Skin epidermis (tissue), 12 donors: Measurements from ENCODE around the gene PIGZ.
"Not testable (repeated sequence)": the region's sequence is repeated elsewhere in the genome, so short reads cannot be mapped to it uniquely, and the experiment has no call there.

Source experiments
- H3K27ac ChIP-seq, 21 experiments: fragments of 200-600 bp; sonication (generic) in 11 of 21; one replicate each; pipeline ENCODE4 v1.5.0; 2020; ENCODE audit warnings: mild to moderate bottlenecking in 3 of 21, inconsistent platforms in 2 of 21, moderate library complexity in 2 of 21
- H3K4me3 ChIP-seq, 7 experiments: fragments of 200-600 bp; sonication (generic) in 2 of 7; one replicate each; pipeline ENCODE4 v1.5.0; 2020; ENCODE audit warnings: inconsistent platforms in 2 of 7, mild to moderate bottlenecking in 2 of 7, moderate library complexity in 1 of 7

Gene PIGZ

DNA sequence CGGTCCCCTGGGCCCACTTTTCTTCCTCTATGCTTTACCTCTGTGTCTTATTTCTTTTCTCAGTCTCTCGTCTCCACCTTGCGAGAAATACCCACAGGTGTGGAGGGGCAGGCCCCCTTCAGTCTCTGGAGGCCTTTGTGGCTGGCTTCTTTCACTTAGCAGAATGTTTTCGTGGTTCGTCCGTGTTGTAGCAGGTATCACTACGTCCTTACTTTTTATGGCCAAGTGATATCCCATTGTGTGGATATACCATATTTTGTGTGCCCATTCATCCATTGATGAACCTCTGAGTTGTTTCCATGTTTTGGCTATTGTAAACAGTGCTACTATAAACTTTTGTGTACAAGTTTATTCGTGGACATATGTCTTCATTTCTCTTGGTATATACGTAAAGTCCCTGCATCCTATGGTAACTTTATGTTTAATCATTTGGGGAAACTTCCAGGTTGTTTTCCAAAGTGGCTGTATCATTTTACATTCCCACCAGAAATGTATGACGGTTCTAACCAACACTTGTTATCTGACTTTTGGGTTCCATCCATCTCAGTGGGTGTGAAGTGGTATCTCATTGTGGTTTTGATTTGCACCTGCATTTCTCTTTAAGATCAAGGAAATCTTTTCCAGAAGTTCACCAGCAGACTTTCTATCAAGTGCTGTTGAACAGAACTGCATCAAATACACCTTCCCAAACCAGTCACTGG is 5.6 kb downstream of the PIGZ start:
- H3K27ac ChIP-seq, result no peak overlapping the region
- H3K4me3 ChIP-seq, result no peak overlapping the region

DNA sequence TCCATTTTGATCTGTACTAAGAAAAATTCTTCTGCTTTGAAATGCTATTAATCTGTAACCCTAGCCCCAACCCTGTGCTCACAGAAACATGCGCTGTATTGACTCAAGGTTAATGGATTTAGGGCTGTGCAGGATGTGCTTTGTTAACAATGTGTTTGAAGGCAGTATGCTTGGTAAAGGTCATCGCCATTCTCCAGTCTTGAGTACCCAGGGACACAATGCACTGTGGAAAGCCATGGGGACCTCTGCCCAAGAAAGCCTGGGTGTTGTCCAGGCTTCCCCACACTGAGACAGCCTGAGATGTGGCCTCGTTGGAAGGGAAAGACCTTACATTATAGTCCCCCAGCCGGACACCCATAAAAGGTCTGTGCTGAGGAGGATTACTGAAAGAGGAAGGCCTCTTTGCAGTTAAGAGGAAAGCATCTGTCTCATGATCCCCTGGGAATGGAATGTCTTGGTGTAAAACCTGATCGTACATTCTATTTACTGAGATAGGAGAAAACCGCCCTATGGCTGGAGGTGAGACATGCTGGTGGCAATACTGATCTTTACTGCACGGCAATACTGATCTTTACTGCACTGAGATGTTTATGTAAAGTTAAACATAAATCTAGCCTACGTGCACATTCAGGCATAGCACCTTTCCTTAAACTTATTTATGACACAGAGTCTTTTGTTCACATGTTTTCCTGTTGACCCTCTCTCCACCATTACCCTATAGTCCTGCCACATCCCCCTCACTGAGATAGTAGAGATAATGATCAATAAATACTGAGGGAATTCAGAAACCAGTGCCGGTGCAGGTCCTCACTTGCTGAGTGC is 6.3 kb downstream of the PIGZ start:
- H3K4me3 ChIP-seq, result no peak overlapping the region
- H3K27ac ChIP-seq, result no peak overlapping the region

DNA sequence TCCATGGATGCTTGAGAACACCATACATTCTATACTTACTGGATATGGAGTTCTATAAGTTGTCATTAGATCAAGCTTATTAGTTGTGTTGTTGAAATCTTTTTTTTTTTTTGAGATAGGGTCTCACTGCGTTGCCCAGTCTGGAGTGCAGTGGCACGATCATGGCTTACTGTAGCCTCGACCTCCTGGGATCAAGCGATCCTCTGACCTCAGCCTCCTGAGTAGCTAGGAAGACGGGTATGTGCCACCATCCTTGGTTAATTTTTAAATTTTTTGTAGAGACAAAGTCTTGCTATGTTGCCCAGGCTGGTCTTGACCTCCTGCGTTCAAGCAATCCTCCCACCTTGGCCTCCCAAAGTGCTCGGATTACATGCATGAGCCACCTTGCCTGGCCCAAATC is 13.8 kb downstream of the PIGZ start:
- H3K4me3 ChIP-seq, result no peak overlapping the region
- H3K27ac ChIP-seq, result no peak overlapping the region

DNA sequence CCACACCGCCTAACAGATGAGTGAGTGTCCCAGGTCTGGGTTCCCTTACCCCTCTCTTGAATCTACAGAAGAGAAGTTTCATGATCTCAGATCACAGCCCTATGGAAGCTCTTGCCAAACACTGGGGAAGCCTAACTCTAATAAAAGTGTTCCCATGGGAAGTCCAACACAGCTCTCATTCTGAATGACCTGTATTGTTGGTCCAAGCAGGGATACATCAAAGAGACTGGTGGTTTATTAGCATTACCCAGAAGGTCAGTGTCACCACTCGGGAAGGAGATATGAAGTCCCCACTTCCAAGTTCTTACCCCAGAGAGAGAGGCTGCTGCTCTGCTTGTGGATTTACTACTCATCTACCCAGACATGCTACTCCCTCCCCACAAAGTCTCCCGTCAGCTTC is 17.3 kb downstream of the PIGZ start:
- Histone ChIP-seq H3K27ac (no peak overlapping the region), H3K4me3 (no peak overlapping the region)

DNA sequence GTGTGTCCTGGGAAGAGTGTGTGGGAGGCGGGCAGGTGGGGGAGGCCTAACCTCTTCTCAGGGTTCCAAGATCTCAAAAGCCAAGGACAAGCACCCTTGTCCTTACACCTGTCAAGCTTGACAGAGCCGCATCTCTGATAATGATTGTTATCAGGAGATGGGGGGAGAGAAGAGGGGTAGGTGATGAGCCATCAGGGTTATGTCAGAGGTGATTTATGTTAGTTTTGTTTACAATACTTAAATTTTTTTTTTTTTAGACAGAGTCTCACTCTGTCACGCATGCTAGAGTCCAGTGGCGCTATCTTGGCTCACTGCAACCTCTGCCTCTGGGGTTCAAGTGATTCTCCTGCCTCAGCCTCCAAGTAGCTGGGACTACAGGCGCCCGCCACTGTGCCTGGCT is 18.9 kb downstream of the PIGZ start:
- H3K27ac ChIP-seq, result no peak overlapping the region
- H3K4me3 ChIP-seq, result no peak overlapping the region

DNA sequence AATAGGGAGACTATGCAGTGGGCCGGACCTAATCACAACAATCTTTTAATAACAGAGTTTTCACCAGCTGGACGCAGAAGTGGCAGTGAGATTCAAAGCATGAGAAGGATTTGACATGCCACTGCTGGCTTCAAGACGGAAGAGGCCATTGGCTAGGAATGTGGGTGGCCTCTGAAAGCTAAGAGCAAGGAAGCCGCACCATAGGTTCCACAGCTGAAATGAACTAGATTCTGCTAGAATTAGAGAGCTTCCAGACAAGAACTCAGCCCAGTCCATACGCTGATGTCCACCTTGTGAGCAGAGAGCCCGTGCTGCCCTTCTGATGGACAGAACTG is 19.4 kb downstream of the PIGZ start:
- Histone ChIP-seq H3K27ac (no peak overlapping the region), H3K4me3 (no peak overlapping the region)

DNA sequence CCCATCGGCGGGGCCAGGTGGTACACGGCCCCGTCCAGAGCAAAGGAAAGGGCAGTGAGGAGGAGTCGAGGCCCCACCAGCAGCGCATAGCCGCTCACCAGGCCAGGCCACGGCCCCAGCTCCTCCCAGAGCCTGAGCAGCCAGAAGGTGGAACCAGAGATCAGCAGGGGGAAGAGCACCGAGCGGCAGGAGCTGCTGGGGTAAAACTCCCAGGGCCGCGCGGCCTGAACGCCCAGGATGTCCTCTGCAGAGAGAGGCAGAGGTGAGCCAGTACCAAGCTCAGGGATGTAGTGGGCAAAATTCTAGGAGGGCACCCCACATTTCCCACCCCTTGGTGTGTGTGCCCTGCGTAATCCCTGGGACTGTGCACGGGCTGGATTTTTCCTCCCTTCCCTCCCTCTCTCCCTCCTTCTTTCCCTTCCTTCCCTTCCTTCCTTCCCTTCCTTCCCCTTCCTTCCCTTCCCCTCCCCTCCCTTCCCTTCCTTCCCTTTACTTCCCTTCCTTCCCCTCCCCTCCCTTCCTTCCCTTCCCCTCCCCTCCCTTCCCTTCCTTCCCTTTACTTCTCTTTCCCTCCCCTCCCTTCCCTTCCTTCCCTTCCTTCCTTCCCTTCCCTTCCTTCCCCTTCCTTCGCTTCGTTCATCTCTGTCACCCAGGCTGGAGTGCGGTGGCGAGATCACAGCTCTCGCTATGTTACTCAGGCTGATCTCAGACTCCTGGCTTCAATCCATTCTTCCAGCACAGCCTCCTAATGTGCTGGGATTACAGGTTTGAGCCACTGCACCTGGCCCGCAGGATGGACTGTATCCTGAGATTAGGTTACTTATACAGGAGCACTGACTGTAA is 20.0 kb downstream of the PIGZ start:
- Histone ChIP-seq H3K4me3 (no peak overlapping the region), H3K27ac (no peak overlapping the region)

DNA sequence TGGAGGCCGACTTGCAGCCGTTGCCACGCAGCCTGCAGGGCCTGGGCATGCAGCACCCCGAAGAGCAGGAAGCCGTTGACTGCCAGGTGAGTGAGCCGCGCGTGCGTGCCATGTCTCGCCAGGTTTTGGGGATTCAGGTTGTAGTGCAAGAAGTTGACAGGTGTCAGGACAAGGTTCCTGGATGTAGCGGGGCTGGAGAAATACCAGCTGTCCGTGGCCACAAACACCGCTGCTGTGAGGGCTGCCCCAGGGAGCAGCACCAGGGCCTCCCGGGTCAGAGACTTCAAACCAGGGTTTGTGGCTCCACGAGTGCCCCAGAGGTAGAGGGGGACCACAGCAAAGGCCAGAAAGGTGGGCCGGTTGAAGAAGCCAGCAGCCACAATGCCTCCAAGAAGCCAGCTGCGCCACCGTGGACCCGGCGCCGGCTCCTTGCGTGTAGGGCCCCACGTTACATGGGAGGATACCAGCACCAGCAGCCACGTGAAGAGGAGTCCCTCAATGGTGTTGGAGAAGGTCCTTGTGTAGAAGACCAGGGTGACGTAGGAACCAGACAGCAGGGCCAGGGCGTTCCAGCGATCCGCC is 20.7 kb downstream of the PIGZ start:
- H3K4me3 ChIP-seq, result no peak overlapping the region
- H3K27ac ChIP-seq, result no peak overlapping the region

DNA sequence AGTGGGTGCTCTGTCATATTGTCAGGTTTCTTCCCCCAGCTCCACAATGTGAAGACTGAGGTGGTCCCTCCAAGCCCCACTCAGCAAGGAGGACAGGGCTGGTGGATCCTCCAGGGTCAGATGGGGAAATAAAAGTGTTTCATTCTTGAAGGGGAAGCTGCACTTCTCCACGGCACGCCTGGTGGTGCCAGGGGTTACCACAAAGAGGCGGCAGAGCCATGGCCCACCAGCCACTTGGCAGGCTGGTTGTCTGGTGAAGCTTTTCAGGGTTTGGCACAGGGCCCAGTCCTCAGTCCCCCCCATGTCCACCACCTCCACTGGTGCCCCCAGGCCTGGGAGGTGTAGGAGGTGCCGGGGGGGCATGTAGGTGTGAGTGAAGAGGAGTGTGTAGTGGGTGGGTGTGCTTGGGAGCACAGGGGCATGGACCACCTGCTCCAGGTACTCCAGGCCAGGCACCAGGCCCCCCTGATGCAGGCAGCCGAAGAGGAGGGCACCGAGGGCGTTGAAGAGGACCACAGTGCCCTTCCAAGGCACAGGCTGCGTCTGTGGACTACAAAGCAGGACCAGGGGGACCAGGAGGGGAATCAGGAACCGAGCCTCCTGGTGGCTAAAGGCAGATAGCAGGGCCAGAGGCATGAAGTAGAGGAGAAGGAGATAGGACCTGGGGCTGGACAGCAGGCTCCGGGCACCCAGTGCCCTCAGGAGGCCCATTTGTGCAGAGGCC is 21.3 kb downstream of the PIGZ start:
- no peak overlapping the region for H3K4me3 ChIP-seq
- no peak overlapping the region for H3K27ac ChIP-seq

DNA sequence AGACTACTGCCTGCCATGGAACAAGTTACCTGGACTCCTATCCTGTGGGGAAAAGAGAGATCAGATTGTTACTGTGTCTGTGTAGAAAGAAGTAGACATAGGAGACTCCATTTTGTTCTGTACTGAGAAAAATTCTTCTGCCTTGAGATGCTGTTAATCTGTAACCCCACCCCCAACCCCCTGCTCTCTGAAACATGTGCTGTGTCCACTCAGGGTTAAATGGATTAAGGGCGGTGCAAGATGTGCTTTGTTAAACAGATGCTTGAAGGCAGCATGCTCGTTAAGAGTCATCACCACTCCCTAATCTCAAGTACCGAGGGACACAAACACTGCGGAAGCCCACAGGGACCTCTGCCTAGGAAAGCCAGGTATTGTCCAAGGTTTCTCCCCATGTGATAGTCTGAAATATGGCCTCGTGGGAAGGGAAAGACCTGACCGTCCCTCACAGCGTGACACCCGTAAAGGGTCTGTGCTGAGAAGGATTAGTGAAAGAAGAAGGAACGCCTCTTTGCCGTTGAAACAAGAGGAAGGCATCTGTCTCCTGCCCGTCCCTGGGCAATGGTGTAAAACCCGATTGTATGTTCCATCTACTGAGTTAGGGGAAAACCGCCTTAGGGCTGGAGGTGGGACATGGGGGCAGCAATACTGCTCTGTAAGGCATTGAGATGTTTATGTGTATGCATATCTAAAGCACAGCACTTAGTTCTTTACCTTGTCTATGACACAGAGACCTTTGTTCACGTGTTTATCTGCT is 24.4 kb downstream of the PIGZ start:
- H3K27ac ChIP-seq, H3K4me3 ChIP-seq: not testable (repeated sequence)

DNA sequence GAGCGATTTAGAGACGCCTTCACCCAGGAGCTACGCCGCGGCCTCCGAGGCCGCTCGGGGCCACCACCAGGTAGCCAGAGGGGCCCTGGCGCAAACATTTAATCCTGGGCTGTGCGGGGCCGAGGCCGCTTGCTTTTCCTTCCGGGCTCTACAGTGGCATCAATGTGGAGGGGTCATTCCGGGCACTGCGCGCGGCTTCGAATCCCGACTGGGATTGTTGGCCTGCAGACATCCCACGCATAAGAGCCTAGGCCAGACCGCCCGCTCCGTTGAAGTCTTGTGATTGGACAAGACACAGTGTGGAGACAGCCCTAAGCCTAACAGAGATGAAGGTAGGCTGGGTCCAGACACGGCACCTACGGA is 25.7 kb downstream of the PIGZ start:
- peak overlapping the region; percentile 55 to 99 (median 95) for H3K27ac ChIP-seq
- peak overlapping the region; percentile 67 to 100 (median 96) for H3K4me3 ChIP-seq

DNA sequence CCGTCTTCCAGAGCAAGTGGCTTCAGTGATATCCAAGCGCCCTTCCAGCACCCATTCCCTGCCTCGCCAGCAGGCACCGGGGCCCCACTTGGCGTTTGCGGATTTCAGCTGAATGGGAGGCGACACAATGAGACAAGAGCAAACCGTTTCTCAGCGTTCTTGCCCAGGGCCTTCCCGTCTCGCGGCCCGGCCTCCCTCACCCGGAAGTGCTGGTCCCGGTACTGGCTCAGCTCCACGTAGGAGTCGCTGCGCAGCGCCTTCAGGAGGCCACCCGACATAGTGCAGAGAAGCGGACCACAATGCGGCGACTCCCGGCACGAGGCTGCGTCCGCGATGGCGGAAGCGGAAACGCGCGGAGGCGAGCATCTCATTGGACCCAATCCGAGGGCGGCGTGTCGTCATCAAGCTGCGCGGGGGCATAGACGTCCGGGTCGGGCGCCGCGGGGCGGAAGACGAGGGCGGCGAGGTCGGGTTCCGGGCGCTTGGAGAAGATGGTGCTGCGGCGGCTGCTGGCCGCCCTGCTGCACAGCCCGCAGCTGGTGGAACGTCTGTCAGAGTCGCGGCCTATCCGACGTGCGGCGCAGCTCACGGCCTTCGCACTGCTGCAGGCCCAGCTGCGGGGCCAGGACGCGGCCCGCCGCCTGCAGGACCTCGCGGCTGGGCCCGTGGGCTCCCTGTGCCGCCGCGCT is 26.3 kb downstream of the PIGZ start, which contains the start of gene NCBP2:
TSS of gene NCBP2 (minus strand) at position 303 of the 689 bp plus-strand sequence. CDS start at position 278, 25 bp downstream.
- peak within 1 kb of the TSS; percentile 83 to 99 (median 95) for H3K27ac ChIP-seq
- H3K4me3 ChIP-seq, result peak within 1 kb of the TSS; percentile 67 to 100 (median 96)

DNA sequence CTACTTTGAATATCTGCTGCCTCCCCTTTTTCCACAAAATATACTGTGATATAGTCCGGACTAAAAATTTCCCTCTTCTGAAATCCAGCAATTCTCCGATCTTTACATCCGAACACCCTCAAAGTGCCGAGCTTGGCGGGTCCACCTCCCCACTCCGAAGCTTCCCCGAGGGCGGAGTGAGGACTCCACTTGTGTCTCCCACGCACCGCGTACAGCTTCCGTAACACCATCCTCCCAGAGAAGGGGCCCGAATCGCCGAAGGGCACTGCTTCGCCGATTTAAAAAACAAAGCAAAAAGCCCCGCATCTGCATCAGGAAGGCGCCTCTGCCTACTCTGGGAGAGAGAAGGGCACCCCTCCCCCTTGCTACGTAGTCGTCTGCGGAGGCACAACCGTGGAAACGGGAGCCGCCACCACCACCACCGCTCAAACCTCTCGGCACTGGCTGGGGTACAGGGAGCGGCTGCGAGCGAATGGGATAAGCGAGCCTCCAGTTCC is 26.9 kb downstream of the PIGZ start:
- peak overlapping the region; percentile 71 to 99 (median 95) for H3K27ac ChIP-seq
- peak overlapping the region; percentile 67 to 100 (median 96) for H3K4me3 ChIP-seq

DNA sequence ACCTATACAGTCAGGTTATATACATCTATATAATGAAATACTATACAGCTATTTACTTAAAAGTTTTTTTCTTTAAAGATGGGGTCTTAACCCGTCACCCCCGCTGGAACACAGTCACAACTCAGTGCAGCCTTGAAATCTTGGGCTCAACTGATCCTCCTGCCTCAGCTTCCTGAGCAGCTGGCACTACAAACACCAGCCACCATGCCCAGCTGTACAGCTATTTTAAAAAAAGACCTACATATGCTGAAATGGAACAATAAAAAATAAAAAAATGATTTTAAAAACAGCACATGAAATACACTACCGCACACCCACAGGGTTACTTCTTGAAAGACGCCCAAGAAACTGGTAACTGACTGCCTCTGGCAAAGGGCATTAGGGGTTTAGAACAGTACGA is 30.1 kb downstream of the PIGZ start:
- Histone ChIP-seq H3K4me3 (no peak overlapping the region), H3K27ac (no peak overlapping the region)

DNA sequence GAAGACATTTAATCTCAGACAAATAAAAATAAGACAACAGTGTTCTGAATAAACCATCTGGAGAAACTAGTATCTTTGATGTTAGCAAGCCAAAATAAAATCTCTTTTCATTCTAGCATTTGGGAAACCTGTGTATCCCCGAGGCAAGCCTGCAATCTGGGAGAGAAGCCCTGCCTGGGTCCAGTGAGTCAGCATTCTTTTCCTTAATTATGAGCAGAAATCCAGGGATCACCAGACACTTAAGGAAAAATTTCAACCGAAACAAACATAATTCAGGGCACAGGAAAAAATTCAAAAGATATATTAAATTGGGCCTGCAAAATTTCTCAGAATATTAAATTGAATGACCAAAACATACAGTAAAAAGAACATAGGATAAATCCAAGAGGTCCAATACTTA is 30.5 kb downstream of the PIGZ start:
- Histone ChIP-seq H3K27ac (no peak overlapping the region), H3K4me3 (no peak overlapping the region)

DNA sequence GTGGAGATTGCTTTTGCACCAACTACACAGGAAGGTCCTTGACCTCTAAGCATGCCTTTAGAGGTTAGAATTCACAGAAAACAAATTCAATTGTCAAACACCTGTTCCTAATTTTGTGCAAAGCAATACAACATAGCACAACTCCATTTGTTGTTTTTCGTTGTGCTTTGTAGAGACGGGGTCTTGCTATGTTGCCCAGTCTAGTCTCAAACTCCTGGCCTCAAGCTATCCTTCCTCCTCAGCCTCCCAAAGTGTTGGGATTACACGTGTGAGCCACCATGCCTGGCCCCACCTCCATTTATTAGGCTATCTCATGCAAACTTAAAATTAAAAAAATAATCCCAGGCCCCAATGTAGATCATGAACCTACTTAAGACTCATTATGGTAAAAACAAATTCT is 32.3 kb downstream of the PIGZ start:
- H3K4me3 ChIP-seq, result no peak overlapping the region
- H3K27ac ChIP-seq, result no peak overlapping the region

DNA sequence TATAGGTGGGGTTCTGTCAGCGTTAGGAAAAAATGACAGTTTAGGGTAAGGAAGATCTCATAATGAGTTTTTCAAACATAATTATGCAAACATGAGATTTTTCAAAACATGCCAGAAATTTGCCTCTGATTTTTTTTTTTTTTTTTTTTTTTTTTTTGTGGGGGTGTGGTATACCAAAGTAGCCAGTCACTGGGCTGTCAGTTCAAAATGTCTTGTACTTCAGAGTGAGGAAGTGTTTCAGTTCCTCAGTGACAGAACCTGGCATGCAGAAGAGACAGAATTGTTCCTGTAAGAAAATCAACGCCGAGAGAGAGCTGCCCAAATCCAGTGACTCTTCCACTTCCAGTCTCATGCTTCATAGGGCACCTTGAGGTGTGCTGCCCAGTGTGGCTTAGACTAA is 36.0 kb downstream of the PIGZ start:
- Histone ChIP-seq H3K27ac (no peak overlapping the region), H3K4me3 (no peak overlapping the region)
